Measurements from ENCODE around the gene GLS. TPM values are rescaled to one million over a fixed set of nuclear protein-coding genes. Genes with fewer than 3 reads are reported as not detected.

Gene GLS
- total and polyA plus RNA-seq, 2 of the 13 experiments (the other 11 are each of a cell fraction or from before 2014, with no cell fraction given) = 78.6 to 183 TPM

GRCh38 chr2:190881598-190882410, 1.2 kb downstream of the GLS start (continued):
- TF ChIP-seq ZNF691 (CRISPR knock-in tag; IDR thresholded peaks at IDR 0.05; ENCODE audit: borderline replicate concordance, low read depth) (no peak), IRF1 (CRISPR knock-in tag; IDR thresholded peaks at IDR 0.05; ENCODE audit: low read depth) (no peak), KLF6 (CRISPR knock-in tag; IDR thresholded peaks at IDR 0.05) (peak; percentile 10; the same call in 1 of the 2 replicates), HBP1 (CRISPR knock-in tag; IDR thresholded peaks at IDR 0.05; ENCODE audit: low read depth) (0 out of 2 replicates have a peak, but pooled peaks have one; percentile 26), SRSF9 (IDR thresholded peaks at IDR 0.05; ENCODE audit: borderline replicate concordance, insufficient read depth, low read depth, low read length, poor library complexity, severe bottlenecking) (no peak), KLF9 (CRISPR knock-in tag; IDR thresholded peaks at IDR 0.05; ENCODE audit: low read depth) (no peak), CREBL2 (CRISPR knock-in tag; IDR thresholded peaks at IDR 0.05; ENCODE audit: borderline replicate concordance) (no peak), ZNF101 (CRISPR knock-in tag; IDR thresholded peaks at IDR 0.05; ENCODE audit: borderline replicate concordance, low read depth) (no peak), CHD4 (IDR thresholded peaks at IDR 0.05; ENCODE audit: borderline replicate concordance, low read length) (no peak), PLSCR1 (CRISPR knock-in tag; IDR thresholded peaks at IDR 0.05; ENCODE audit: borderline replicate concordance) (no peak), ZBTB7B (CRISPR knock-in tag; IDR thresholded peaks at IDR 0.05) (peak; percentile 89), HCFC1 (IDR thresholded peaks at IDR 0.05; ENCODE audit: low read depth, low read length) (no peak), ASH2L (IDR thresholded peaks at IDR 0.05; ENCODE audit: insufficient read length, low read depth, low read length) (peak; percentile 64), ZNF17 (CRISPR knock-in tag; IDR thresholded peaks at IDR 0.05) (no peak), BORCS8-MEF2B (CRISPR knock-in tag; IDR thresholded peaks at IDR 0.05) (peak; percentile 52), JDP2 (CRISPR knock-in tag; IDR thresholded peaks at IDR 0.05; ENCODE audit: borderline replicate concordance) (no peak; the same call in 1 of the 2 replicates), KAT7 (CRISPR knock-in tag; IDR thresholded peaks at IDR 0.05; ENCODE audit: borderline replicate concordance) (peak; percentile 14; the same call in 1 of the 2 replicates), DZIP1 (CRISPR knock-in tag; IDR thresholded peaks at IDR 0.05) (no peak), ZNF263 (CRISPR knock-in tag; IDR thresholded peaks at IDR 0.05) (peak; percentile 51; the same call in 1 of the 2 replicates), HMG20A (CRISPR knock-in tag; IDR thresholded peaks at IDR 0.05; ENCODE audit: borderline replicate concordance) (no peak), ZNF382 (CRISPR knock-in tag; IDR thresholded peaks at IDR 0.05; ENCODE audit: borderline replicate concordance) (no peak)

Data from HepG2 (cell line).